Esophagus squamous epithelium (tissue), 5 donors: ENCODE measurements around the gene ERCC4. TPM values are rescaled to one million over a fixed set of nuclear protein-coding genes. Genes with fewer than 3 reads are reported as not detected.
A peak's percentile ranks its signal among the peaks of the same experiment; 100 is the strongest.

Experiments used
- DNase-seq: peaks from one replicate; lab custom pipeline; 2025; lab: John Stamatoyannopoulos, UW
- H3K27ac ChIP-seq, 4 donors: fragments of 200-600 bp; sonication (generic); one replicate each; pipeline ENCODE4 v1.5.1; 2016 to 2019; ENCODE audit warnings: mild to moderate bottlenecking in 1 of 4
- H3K27me3 ChIP-seq, 4 donors: fragments of 200-600 bp; sonication (generic); 1 replicate in 3 of 4; 2 replicates in 1 of 4; pipeline versions ENCODE4 v1.5.1 to v1.6.0; 2017 to 2021; ENCODE audit warnings: antibody characterized with exemption in 1 of 4
- H3K36me3 ChIP-seq, 3 donors: fragments of 200-600 bp; sonication (generic); one replicate each; pipeline ENCODE4 v1.5.1; 2016 to 2019
- H3K4me1 ChIP-seq, 3 donors: fragments of 200-600 bp; sonication (generic); one replicate each; pipeline ENCODE4 v1.5.1; 2017 to 2019
- H3K4me3 ChIP-seq, 4 donors: fragments of 200-600 bp; sonication (generic); 1 replicate in 3 of 4; 2 replicates in 1 of 4; pipeline ENCODE4 v1.5.1; 2016 to 2019; ENCODE audit warnings: mild to moderate bottlenecking in 2 of 4, moderate library complexity in 1 of 4
- H3K9me3 ChIP-seq, 3 donors: fragments of 200-600 bp; sonication (generic); one replicate each; pipeline ENCODE4 v1.5.1; 2016 to 2019
- POLR2A ChIP-seq, 4 donors: fragments of 450-650 bp; IDR thresholded peaks; one replicate each; pipeline ENCODE4 v1.6.1; 2017; ENCODE audit warnings: antibody characterized with exemption in 4 of 4, mild to moderate bottlenecking in 4 of 4, moderate library complexity in 3 of 4
- WGBS, 2 donors: methylation state at CpG; one replicate each; pipeline ENCODE4 v1.1.5; 2018; 5-methylcytosine and 5-hydroxymethylcytosine counted together
- intact Hi-C: fragments of 100-400 bp; cut with DNase I; formaldehyde crosslinking; loops from one replicate; pipeline ENCODE4 v1.15.0; 2022
- total RNA-seq, 4 donors: library from RNA; depleted of rRNA; stranded (reverse); fragments of >200 nt; gene quantifications; one replicate each; pipeline ENCODE4 v1.1.0, GENCODE V29; 2016
- TF ChIP-seq, protein P1 (sequence below), 6 experiments: fragments of 450-650 bp in 4 of 6; fragments of 200-600 bp in 2 of 6; sonication (generic) in 2 of 6; IDR thresholded peaks; one replicate each; pipeline ENCODE4 v1.5.1; 2016 to 2019; ENCODE audit warnings: antibody characterized with exemption in 6 of 6, mild to moderate bottlenecking in 4 of 6, moderate library complexity in 4 of 6
- donor health status: DM: yes; HTN: yes; CAD: no.

Gene ERCC4
- total RNA-seq = 1 to 10 TPM; 4.4 to 8.2 (median 4.8) TPM

DNA sequence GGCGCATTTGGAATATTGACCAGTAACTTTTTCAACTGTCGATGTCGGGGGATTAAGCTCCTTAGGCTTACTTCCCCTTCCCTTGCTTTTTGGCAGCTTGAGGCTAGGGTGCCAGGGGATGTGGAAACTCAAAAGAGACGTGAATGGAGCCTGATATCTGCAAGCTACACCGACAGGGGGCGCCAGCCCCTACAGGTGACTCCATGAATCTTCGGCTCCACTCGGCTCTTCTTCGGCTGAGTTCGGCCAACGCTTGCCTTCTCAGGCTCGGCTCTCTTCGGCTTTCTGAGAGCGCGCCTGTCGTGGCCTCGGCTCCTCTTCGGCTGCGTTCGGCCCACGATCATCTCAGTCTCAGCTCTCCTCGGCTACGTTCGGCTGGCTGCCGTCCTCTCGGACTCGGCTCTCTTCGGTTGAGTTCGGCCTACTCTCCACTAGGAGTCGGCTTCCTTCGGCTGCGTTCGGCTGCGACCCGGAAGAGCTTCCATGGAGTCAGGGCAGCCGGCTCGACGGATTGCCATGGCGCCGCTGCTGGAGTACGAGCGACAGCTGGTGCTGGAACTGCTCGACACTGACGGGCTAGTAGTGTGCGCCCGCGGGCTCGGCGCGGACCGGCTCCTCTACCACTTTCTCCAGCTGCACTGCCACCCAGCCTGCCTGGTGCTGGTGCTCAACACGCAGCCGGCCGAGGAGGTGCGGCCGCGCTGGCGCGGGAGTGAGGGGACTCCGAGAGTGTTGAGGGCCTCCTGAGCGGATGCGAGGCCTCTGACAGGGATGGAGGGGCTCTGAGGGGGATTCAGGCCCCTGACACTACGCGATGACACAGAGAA lies at the start of gene ERCC4:
TSS of gene ERCC4 (plus strand) at position 472 of the 827 bp plus-strand sequence. CDS start at position 484, 12 bp downstream.
- intact Hi-C loops = no loop called here
- 0% methylated on average over 20 to 30 of the region's 64 CpGs for whole genome bisulfite sequencing, 2 donors
- peak in 3 of 4 donors; percentile 17 to 52 (median 30) for TF ChIP-seq POLR2A (IDR thresholded peaks at IDR 0.05)
- TF ChIP-seq, protein P1, sequence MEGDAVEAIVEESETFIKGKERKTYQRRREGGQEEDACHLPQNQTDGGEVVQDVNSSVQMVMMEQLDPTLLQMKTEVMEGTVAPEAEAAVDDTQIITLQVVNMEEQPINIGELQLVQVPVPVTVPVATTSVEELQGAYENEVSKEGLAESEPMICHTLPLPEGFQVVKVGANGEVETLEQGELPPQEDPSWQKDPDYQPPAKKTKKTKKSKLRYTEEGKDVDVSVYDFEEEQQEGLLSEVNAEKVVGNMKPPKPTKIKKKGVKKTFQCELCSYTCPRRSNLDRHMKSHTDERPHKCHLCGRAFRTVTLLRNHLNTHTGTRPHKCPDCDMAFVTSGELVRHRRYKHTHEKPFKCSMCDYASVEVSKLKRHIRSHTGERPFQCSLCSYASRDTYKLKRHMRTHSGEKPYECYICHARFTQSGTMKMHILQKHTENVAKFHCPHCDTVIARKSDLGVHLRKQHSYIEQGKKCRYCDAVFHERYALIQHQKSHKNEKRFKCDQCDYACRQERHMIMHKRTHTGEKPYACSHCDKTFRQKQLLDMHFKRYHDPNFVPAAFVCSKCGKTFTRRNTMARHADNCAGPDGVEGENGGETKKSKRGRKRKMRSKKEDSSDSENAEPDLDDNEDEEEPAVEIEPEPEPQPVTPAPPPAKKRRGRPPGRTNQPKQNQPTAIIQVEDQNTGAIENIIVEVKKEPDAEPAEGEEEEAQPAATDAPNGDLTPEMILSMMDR (IDR thresholded peaks at IDR 0.05) = peak; percentile 82 to 95 (median 92)
- Histone ChIP-seq H3K4me1 (peaks cover 9 to 31% (median 11%) of the 10 kb centered on the region in 3 donors), H3K36me3 (peaks cover 0 to 12% (median 0%) of the 10 kb centered on the region in 3 donors), H3K27me3 (no peaks in the 10 kb centered on the region), H3K4me3 (peak within 1 kb of the TSS; percentile 69 to 100 (median 84)), H3K27ac (peak within 1 kb of the TSS; percentile 73 to 92 (median 85)), H3K9me3 (no peaks in the 10 kb centered on the region)
- DNase-seq = peak; percentile 95

DNA sequence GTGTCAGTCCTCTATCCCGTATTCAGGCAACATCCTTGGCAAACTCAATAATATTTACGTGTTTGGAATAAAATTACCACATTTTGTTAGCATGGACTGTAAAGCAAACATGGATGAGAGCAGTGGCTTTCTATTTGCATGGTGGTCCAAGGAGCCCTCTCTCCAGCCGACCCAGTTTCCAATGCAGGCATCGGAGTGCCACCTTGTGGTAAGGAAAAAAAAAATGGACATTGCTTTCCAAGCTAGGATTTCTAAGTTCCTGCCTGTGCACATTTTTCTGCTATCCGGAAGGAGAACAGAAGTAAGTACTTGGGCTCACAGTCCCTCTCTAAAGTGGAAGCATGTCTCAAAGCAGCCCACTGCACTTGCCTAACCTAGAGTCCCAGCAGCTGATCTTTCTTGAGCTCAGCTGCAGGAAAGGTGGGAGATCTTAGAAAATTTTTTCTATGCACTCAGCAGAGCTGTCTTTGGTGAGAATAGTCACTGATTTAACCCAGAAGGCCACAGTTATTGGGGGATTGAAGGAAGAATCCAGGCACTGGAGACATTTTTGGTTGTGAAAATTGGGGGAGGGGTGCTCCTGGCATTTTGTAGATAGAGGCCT lies 46.0 kb upstream of the ERCC4 start:
- H3K27ac ChIP-seq = no peak overlapping the region
- H3K4me1 ChIP-seq = no peaks in the 10 kb centered on the region
- TF ChIP-seq, protein P1 (IDR thresholded peaks at IDR 0.05) = peak in 1 of 6 experiments; percentile 21
- no peak for TF ChIP-seq POLR2A (IDR thresholded peaks at IDR 0.05)
- H3K27me3 ChIP-seq = peaks cover 0 to 4% (median 0%) of the 10 kb centered on the region in 4 donors
- 21 to 24% methylated on average over 5 of the region's 5 CpGs for WGBS, 2 donors
- no peaks in the 10 kb centered on the region for H3K9me3 ChIP-seq
- H3K36me3 ChIP-seq = no peaks in the 10 kb centered on the region
- intact Hi-C loops = no loop called here
- H3K4me3 ChIP-seq = no peak overlapping the region
- no peak for DNase-seq

DNA sequence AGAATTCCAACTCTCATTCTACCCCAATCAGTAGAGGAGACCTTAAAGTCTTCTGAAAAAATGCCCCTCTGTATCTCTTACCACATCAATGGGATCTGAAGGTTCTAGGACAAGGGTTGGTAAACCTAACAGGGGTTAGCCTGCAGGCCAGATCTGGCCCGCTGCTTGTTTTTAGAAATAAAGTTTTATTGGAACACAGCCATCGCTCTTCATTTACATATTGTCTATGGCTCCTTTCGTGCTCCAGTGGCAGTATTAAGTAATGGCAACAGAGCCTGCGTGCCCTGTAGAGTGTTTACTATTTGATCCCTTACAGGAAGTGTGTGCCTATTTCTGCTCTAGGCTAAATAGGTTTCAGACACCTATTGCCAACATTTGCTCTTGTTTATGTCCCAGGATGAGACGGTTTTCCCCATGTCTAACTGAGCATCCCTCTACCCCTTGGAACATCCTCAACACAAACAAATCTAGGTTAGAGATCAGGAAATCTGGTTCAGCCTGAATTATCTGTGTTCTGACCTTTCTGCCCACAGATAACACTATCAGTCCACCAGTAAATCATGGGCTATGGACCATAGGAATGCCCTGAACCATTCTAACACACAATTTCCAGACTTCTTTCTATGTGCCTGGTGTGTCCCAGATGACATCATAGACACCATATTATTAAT lies 44.2 kb upstream of the ERCC4 start:
- Histone ChIP-seq H3K36me3 (no peaks in the 10 kb centered on the region), H3K27ac (no peak overlapping the region), H3K4me1 (no peaks in the 10 kb centered on the region), H3K9me3 (no peaks in the 10 kb centered on the region), H3K27me3 (peaks cover 0 to 4% (median 0%) of the 10 kb centered on the region in 4 donors), H3K4me3 (no peak overlapping the region)
- no peak for DNase-seq
- TF ChIP-seq POLR2A (IDR thresholded peaks at IDR 0.05) = no peak
- TF ChIP-seq, protein P1 (IDR thresholded peaks at IDR 0.05) = no peak
- 64 to 65% methylated on average over 5 of the region's 5 CpGs for WGBS, 2 donors
- intact Hi-C loops = no loop called here

DNA sequence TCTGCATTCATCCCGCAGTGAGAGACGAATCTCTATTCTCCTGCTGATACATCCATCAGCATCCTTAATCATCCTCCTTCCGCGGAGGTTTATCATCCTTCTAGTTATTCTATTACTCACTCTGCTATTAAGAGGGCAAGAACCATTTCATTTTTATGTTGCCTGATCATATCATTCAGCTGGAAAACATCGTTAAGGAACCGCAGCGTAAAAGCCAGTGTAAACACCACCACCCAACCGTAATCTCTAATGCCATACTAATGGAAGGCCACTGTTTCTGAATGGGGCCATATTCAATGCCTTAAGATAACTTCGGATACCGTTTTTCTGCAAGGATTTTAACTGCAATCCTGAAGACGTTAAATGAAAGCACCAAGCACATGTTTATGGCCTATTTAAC lies 36.7 kb upstream of the ERCC4 start:
- TF ChIP-seq POLR2A (IDR thresholded peaks at IDR 0.05) = no peak
- TF ChIP-seq, protein P1 (IDR thresholded peaks at IDR 0.05) = no peak
- no peak overlapping the region for H3K4me3 ChIP-seq
- no peak overlapping the region for H3K27ac ChIP-seq
- no peak for DNase-seq
- peaks cover 0 to 9% (median 0%) of the 10 kb centered on the region in 3 donors for H3K9me3 ChIP-seq
- intact Hi-C loops = no loop called here
- no peaks in the 10 kb centered on the region for H3K36me3 ChIP-seq
- peaks cover 0 to 5% (median 0%) of the 10 kb centered on the region in 3 donors for H3K4me1 ChIP-seq
- 76 to 83% methylated on average over 11 of the region's 11 CpGs for WGBS, 2 donors
- peaks cover 0 to 11% (median 0%) of the 10 kb centered on the region in 4 donors for H3K27me3 ChIP-seq
